Fibroblast of the conjunctiva (primary cell): ENCODE results near the gene ZNF789.
A peak's percentile ranks its signal among the peaks of the same experiment; 100 is the strongest.
"Not testable (repeated sequence)": the region's sequence is repeated elsewhere in the genome, so short reads cannot be mapped to it uniquely, and the experiment has no call there.

Source experiments
- DNase-seq: peaks from one replicate; pipeline ENCODE4 v3.0.0-alpha.2; 2010; ENCODE audit warnings: low read depth

The ZNF789 gene

DNA sequence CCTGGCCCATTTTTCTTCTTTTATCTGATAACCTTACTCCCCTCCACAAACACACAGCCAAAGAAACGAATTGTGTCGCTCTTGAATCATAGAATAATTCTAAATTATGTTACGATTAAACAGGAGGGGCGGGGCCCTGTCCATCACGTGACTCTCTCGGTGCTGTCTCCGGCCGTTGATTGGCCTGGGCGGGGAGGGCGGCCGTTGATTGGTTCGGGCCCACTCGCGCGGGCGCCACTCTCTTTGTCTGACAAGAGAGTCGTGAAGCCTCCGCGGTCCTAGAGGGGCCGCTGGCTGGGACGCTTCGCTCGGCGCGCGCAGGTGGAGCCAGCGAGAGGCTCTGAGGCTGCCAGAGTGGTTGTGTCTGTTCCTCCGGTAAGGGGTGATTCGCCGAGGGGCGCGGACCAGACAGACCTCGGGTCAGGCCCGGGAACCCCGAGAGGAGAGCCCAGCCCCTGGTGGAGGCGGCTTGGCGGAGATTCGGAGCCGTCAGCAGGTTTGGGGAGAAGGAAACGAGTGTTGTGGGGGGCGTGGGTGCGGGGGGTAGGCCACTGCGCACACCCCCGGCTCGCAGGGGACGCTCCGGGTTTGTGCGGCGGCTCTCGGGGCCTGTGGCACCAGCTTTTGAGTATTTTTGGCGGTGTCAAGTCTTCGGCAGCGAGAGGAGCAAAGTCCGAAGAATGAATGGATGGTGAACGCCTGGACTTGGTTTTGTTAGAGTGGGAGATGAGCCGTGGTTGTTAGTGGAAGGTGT lies at the start of gene ZNF789:
TSS of gene ZNF789 (plus strand) at position 330 of the 754 bp plus-strand sequence. CDS start 3,567 bp downstream, outside the sequence.
- peak; percentile 91 for DNase-seq

DNA sequence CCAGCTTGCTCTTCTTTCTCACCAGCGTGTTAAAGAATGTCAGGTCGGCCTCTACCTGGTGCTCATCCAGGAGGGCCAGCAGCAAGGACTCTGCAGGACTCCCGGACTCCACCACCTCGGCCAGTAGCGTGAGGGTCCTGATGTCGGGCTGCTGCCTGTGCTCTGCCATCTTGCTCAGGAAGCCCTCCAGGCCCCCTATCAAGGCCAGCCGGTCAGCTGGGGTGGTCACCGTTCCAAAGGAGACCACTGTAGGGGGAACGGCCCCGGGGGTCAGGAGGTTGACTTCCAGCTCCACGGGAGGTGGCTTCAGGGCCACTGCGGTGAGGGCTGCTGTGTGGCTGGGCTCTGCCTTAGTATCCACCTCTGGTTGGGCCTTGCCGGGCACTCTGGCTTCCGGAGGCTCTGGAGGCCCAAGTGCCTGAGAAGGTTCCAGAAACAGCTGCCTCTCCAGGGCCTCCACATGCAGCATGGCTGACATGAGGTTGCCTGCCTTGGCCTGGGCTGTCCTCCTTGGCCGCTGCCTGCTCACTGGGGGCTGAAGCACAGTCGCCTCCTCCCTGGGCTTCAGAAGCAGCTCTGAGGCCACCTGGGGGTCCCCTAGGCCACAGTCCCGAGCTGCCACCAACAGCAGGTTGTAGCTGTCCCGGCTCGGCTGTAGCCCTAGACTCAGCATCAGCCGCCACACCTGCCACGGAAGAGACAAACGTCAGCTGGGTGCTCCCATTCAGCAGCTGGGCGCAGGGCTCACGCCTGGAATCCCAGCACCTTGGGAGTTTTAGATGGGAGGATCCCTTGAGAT lies 47.6 kb upstream of the ZNF789 start:
- no peak for DNase-seq

DNA sequence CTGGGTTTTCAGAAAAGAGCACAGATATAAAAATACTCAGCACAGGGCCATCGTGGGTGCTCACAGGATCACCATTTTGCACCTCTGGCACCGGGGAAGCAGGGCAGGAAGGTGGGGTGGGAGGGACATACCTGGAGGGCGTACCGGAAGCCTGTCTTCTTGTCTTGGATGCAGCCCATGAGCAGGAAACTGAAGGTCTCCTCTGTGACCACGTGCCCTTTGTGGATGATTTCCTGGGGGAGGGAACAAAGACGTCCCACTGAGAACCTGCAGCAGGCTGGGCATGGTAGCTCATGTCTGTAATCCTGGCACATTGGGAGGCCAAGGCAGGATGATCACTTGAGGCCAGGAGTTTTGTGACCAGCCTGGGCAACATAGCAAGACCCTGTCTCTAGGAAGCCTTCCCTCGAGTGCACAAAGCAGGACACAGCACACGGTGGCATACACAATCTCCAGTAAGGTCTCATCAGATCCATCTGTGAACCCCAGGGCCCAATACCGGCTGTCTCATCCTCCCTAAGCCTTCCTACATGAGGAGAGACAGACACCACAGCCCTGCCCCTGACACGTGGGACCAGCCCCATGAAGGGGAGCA lies 43.6 kb upstream of the ZNF789 start:
- DNase-seq = no peak

DNA sequence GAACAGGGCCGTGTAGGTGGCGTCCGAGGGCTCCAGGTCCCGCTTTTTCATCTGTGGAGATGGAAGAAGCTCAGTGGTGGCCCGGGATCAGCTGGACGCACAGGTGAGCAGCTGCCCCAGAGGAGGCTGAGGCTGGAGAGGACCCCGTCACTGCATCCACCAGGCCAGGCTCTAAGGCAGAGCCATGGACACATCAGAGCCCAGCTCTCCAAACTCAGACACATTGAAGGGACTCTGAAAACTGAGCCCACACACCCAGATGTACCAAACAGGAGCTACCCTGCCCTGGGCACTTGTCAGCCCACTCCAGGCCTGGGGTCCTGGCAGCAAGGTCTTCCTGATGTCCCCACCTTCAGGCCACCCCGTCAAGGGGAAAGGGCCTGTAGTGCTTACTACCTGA lies 42.9 kb upstream of the ZNF789 start:
- DNase-seq = no peak

DNA sequence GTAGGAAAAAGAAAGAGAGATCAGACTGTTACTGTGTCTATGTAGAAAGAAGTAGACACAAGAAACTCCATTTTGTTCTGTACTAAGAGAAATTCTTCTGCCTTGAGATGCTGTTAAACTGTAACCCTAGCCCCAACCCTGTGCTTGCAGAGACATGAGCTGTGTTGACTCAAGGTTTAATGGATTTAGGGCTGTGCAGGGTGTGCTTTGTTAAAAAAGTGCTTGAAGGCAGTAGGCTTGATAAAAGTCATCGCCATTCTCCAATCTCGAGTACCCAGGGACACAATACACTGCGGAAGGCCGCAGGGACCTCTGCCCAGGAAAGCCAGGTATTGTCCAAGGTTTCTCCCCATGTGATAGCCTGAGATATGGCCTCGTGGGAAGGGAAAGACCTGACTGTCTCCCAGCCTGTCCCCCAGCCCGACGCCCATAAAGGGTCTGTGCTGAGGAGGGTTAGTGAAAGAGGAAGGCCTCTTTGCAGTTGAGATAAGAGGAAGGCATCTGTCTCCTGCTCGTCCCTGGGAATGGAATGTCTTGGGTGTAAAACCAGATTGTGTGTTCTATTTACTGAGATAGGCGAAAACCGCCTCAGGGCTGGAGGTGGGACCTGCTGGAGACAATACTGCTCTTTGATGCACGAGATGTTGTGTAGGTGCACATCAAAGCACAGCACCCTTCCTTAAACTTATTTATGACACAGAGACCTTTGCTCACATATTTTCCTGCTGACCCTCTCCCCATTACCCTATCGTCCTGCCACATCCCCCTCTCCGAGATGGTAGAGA lies 40.7 kb upstream of the ZNF789 start:
- DNase-seq = not testable (repeated sequence)

DNA sequence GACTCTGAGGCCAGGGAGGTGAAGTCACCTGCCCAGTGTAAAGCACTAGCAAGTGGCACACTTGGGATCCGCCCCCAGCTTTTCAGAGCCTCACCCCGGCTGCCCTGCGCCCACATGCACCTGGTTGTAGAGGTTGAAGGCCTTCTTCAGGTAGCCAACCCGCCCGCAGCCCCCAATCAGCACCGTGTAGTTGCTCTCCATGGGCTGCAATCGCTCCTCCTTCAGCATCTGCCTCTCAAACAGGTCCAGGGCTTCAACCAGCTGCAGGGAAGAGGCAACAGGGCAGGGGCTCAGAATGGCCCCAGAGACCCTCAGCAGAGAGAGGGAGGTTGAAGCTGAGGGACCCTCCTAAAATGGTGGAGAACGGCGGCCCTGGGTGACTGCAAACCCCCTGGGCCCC lies 39.5 kb upstream of the ZNF789 start:
- DNase-seq = no peak

DNA sequence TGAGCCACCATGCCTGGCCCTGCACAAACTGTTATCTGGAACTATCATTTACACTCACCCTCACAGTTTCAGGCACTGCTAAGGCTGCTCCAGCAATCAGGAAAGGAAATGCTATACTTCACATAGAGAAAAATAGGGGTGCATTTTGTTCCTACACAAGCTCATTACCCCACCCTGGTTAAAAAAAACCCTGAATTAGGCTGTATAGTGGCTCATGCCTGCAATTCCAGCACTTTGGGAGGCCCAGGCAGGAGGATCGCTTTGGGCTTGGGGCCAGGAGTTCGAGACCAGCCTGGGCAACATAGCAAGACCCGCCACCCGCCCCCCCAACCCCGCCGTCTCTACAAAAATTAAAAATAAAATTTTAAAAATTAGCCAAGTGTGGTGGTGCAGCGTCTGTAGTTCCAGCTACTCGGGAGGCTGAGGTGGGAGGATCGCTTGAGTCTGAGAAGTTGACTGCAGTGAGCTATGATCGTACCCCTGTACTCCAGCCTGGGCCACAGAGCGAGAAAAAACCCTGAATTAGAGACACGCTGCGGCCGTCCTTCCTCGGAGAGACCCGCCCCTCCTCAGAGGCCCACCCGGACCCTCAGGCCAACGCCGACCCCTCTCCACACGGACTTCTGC lies 34.6 kb upstream of the ZNF789 start:
- DNase-seq = no peak

DNA sequence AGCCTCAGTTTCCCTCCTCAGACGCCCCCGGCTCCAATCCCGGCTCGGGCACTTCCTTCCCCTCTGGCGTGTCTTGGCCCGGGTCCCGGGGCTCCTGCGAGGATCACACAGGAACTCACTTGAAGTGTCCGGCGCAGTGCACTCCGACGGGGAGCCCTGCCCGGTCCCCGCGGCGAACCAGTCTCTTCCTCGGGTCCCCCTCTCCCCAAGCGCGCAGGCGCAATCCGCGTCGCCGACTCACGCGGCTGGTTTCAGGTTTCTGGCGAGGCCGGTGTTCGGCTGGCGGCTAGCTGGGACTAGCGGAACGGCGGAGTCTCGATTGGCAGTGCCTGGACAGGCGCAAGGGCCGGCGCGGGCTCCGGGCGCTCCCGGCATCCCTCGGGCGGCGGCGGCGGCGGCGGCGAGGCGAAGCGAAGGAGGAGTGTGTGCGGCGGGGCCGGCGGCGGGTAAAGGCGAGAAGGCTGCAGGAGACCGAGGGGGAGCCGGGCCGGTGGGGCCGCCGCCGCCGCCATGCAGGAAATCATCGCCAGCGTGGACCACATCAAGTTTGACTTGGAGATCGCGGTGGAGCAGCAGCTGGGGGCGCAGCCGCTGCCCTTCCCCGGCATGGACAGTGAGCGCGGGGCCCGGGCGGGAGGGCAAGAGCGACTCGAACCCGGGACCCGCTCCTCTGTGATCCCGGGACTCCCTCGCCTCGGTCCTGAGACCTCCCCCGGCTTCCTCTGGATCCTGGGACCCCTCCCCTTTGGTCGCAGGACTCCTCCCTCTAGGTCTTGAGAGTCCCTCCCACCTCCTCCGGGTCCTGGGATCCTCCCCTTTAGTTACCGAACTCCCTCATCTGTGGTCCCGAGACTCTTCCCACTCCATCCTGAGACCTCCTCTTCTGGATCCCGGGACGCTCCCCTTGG lies 33.9 kb upstream of the ZNF789 start, which contains the start of the genes CPSF4 and PTCD1:
TSS of gene CPSF4 (plus strand) at position 371 of the 908 bp plus-strand sequence. CDS start at position 511, 140 bp downstream.
TSS of gene PTCD1 (minus strand) at position 226 of the 908 bp plus-strand sequence. CDS start 3,556 bp downstream, outside the sequence.
- DNase-seq = peak; percentile 90

DNA sequence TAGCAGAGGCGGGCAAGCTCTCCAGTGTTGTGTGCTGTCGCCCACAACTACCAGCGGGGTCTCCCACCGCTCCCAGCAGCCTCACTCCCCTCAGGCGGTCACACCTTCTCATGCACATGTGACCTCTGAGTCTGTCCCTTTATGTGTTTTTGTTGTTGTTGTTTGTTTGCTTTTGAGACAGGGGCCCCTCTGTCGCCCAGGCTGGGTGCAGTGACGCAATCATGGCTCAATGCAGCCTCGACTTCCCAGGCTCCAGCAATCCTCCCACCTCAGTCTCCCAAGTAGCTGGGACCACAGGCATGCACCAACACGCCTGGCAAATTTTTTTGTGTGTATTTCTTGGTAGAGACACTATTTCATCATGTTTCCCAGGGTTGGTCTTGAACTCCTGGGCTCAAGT lies 32.5 kb upstream of the ZNF789 start:
- DNase-seq = peak; percentile 6

DNA sequence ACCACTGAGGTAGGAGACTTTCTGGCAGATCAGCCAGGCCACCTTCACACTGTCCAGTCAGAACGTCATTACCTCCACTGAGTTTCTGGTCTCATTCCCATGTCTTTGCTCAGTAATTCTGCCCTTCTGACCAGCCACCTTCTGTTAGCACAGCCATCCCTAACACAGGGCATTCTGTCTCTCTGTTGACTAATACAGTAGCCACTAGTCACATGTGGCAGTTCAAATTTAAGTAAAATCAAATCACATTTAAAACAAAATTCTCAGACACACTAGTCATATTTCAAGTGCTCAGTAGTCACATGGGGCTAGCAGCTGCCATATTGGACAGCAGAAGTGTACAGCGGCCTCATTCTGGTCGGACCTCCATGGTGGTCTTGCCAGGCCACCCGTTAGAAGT lies 26.6 kb upstream of the ZNF789 start:
- no peak for DNase-seq

DNA sequence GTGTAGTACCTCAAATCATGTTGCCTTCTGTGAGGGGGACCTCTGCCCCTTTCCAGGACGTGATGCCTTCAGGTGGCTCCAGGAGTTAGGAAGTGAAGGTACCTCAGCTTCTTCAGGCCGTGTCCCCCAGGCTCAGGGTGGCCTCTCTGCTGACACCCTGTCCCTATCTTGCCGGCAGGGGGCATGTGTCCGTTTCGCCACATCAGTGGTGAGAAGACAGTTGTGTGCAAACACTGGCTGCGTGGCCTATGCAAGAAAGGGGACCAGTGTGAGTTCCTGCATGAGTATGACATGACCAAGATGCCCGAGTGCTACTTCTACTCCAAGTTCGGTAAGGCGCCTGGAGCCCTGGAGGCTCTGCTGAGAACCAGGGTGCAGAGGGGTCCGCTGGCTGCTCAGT lies 24.7 kb upstream of the ZNF789 start:
- no peak for DNase-seq

DNA sequence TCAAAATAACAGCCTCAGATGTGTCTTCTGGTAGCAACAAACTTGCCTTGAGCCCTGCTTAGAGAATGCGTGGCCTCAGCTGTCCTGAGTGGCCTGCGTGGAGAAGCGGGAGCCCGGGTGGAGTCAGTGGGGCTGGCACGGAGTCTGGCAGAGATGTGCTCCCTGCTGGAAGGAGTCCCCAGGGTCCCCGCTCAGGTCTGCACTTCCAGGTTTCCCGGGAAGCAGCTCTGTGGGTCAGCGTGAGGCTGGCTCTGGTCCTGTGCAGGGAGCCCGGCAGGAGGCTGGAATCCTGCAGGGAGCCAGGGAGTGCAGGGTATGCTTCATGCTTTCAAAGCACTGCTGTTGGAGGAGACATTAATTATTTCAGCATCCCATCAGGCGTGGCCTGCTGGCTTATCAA lies 23.8 kb upstream of the ZNF789 start:
- no peak for DNase-seq

DNA sequence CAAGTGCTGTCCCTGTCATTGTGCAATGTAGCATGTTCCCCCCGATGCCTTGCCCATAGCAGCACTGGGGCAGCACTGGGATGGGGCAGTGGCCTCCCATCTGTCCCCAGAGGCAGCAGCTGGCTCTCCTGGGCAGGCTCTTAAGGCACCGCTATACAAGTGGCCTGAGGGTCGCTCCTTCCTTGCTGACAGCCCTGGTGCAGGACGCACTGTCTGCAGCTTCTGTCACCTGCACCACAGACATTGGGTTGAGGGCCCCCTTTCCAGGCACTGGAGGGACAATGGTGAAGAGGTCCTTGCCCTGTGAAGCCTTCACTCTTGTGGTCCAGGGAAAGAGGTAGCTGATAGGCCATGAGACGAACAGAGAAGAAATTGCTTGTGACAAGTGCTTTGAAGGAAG lies 23.4 kb upstream of the ZNF789 start:
- no peak for DNase-seq

DNA sequence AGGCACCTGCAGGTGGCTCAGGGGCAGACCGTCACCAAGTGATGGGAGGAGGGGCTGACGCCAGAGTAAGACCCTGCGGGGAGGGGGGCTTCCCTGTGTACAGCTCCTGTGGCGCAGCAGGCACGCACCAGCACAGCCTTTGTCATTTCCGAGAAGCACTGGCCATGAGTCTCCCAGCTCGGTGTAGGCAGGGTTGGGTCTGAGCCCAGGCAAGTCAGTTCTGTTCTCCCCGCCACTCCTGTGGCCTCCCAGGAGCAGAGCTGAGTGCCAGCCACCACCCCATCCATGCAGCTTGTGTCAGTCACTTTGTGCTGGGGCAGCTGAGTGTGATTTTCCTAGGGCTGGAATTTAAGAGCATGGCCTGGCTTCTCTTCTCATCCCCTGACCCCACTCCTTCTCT lies 20.8 kb upstream of the ZNF789 start:
- DNase-seq = no peak

DNA sequence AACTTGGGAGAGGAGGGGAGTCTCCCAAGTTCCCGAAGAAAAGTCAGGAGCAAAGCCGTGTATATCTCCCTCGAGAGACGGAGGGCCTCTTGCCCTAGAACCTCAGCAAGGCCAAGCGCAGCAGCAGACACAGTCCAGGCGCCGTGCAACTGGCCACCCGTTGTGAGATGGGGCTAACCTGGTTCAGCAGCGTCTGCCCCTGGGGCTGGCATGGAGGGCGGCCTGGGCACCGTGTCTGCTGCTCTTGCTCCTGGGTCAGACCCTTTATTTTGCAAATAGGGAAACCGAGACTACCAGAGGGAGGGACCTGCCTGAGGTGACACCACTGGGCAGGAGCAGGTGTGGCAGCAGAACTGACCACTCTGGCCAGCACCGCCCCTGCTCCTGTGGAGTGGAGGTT lies 20.1 kb upstream of the ZNF789 start:
- no peak for DNase-seq

DNA sequence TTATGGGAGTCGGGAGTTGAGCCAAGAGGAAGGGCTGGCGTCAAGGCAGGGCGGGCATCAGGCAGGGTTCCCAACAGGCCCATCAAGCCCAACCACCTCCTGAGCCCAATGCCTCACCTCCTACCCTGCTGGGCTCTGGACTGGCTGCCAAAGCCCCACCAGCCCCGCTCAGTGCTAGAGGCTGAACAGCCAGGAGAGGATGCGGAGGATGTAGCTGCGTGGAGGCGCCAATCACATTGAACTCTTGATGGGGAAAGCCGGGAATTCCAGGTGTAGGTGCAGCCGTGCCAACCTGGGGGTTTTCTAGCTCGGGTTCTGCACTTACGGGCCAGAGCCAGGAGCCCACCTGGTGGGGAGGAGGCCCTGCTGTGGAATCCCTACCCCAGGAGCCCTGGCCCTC lies 19.6 kb upstream of the ZNF789 start:
- no peak for DNase-seq

DNA sequence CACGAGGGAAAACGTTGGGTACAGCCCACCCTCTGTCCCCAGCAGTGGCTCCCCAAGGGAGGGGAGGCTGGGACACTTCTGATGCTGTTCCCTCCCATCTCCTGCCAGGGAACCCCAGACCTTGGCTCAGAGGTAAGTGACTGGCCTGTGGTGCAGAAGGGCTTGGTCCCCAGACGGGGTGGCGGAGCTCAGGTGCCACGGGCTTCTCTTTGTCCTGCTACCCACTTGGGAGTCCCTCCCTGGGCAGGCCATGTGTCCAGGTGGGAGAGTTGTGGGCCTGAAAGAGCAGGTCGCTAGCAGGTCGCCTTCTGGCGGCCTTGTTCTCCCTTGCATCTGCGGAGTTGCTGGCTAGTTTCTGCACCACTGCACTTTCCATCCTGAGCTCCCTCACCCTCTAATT lies 16.8 kb upstream of the ZNF789 start:
- DNase-seq = no peak

DNA sequence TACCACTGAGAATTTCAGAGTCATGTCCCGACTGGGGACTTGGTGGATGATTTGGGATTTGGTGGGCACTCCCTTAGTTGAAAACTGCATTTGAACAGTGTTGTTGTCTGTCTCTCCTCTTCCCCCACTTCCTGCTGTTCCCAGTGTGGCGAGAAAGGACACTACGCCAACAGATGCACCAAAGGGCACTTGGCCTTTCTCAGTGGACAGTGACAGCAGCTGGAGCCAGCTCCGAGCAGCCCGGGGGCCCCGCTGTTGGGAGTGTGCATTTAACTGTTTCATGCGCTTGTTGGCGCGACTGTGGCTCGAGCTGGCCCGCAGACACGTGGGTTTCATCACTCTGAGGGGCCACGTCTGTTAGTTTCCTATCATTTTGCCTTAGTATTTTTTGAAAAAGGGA lies 16.4 kb upstream of the ZNF789 start:
- DNase-seq = no peak

DNA sequence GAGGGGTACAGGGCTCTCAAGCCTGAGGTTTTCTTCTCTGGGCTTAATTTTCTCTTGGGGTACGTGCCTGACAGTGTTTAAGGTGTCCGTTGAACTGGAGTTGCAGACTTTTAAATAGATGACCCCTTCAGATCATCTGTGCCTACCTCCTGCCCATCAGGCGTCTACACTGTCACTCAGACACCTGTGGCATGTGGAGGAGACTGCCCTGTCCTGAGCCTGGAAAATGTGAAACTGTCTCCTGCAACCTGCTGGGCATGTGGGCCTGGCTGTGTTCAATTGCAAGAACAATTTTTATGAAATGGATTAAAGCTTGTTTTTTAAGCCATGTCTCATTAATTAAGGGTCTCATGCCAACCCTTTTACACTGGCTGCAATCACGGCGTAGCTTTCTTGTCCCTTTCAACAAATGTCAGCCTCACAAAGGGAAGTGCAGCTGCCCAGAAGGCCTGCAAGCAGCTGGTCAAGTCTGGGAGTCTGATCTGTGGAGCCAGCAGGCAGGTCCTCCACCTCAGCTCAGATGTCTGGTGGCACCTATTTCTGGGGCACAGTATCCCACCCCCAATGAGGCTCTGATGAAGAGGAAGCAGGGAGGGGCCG lies 15.5 kb upstream of the ZNF789 start:
- DNase-seq = no peak
